Fibroblast of skin of scalp (primary cell): ENCODE measurements around the gene PLA1A.

Experiments used
- DNase-seq: peaks from one replicate; pipeline ENCODE4 v3.0.0-alpha.2; 2013

Gene PLA1A

DNA sequence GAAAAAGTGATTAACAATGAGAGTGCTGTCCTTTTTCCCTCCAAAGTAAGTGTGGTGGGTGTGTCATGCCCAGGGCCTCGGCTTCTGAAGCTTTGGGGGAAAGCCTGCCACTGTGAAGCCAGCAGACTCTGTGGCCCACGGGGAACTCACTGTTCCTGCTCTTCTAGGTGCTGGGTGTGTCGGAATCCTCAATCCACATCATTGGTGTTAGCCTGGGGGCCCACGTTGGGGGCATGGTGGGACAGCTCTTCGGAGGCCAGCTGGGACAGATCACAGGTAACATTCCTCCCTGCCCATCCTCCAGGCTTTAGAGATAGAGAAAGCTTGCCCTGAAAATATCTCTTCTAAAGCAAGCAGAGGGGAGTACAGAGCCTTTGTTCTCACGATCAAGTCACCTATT is 11.6 kb downstream of the PLA1A start:
- no peak for DNase-seq

GRCh38 chr3:119611664-119612063 is 14.0 kb downstream of the PLA1A start:
- no peak for DNase-seq

DNA sequence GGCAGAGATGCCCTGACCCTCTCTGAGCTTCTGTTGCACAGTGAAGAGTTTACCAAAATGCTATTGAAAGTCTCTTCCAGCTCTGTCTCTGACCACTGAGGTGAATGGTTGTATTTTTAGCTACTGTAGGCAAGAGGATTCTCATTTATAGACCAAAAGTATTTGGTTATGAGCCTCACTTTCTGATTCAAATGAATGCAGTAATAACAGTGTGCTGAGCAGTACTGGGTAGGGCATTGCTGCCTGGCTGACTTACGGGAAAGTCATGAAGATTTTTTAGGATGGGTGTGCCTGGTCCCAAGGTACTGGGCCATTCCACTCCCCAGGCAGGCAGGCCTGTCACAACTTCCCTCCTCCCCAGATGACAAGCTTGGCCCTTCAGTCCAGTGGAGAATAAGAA is 15.5 kb downstream of the PLA1A start:
- DNase-seq, result no peak

DNA sequence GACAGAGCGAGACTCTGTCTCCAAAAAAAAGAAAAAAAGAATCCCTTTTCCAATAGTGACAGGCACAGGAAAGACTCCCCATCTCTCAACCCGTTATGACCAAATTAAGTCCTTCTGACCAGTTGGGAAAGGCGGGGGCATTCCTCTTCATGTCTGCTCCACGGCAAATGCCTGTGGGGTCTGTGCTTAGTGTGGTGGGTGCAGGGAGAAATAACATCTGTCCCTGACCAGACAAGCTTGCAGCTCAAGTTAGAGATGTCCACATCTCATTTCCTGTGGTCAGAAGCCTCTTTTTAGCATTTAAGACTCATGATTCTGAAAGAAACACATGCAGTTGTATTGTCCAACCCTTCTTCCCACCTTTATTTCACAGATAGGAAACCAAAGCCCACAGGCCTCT is 16.2 kb downstream of the PLA1A start:
- no peak for DNase-seq

DNA sequence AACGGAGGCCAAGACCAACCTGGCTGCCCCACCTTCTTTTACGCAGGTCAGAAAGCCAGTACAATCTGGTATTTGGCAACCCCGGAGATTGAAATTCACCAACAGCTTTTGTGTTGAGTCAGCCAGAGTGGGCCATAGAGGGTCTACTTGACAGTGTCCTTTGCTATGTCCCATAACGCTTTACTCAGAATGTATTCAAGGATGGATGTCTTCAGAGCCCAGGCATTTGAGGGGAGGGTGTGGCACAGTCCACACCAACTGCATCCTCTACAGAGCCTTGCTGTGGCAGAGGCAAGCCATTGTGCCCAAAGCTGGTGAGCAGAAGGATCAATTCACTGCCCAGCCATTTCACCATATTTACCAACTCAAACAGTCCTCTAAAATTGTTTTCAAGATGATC is 18.4 kb downstream of the PLA1A start:
- no peak for DNase-seq

DNA sequence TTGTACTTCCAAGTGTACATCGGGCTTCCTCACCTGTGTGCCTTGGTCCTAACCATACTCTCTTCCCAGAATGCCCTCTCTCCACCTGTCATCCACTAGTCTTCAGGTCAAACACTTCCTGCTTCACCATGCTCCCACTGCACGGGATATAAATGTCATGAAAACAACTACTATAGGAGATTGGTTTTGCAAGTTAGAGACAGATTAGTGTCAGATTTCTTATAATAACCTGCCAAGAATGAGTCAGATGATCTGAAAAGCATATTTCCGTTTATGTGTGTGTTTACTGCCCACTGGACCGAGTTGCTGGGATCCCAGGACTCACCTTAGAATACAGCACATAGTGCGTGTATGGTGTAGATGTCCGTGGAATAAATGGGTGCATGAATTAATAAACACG is 21.4 kb downstream of the PLA1A start:
- DNase-seq, result no peak

DNA sequence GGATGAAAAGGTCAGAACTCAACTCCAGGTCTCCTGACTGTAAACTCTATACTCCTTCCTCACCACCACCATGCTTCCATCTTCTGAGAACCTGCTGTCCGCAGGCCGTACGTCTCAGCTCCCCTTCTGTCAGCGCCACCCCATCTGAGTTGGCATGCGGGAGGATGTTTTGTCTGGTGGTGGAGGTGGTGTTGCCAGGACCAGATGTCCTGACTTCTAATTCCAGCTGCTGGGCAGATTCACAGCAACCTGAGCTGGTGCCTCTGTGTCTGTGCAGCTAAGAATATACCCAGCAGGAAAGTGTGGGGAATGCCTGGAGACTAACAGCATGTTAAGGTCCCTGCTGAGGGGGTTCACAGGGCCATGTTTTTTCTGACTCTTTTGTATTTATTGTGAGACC is 23.2 kb downstream of the PLA1A start:
- no peak for DNase-seq

GRCh38 chr3:119624002-119624720 is 26.5 kb downstream of the PLA1A start:
- DNase-seq, result no peak

DNA sequence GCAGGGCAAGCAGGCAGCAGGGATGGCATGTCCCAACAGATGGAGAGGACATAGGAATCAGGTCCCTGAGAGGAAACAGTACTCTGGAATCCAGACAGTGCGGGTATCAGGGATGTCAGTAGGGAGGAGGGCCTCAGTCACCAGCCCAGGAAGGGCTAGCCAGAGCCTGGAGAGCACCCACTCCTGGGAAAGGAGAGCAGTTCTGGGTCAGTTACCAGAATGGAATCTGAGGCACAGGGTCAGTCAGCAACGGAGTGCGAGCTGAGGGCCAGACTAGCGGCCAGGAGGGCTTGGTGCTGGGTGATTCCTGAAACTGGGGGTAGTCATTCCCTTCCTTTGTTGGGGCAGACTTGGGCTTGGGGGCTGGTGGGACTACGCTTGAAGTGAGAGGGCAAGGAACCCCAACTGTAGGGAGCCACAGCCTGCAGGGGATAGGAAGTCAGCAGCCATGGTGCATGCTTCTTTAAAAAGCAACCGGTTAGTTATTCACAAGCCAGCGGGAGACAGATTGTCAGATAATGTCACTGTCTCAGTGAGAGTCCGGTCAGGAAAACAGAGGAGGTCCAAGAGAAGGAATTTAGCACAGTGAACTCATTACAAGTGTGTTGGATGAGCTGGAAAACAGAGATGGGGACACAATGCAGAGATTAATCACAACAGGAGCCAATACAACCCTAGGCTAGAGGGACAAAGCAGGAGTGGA is 27.9 kb downstream of the PLA1A start:
- DNase-seq, result no peak

DNA sequence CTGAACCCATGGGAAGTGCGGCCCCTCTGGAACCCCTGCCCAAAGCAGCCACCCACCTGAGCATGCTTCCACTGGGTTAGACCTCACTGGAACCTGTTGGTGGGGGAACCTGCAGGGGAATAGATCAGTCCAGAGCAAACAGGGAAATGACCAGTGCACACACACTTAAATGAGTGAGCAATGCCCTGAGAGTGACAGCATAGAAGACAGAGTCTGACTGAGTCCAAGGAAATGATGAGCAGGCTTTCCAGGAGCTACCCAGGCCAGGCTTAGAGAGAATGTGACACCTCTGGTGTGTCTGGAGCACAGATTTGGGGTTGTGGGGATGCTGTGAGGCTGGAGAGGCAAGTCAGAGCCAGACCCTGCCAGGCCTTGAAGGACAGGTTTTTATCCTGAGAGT is 28.5 kb downstream of the PLA1A start:
- no peak for DNase-seq

- no peak for DNase-seq
These were observed 29.8 kb downstream of the PLA1A start for GRCh38 chr3:119627461-119627860.

DNA sequence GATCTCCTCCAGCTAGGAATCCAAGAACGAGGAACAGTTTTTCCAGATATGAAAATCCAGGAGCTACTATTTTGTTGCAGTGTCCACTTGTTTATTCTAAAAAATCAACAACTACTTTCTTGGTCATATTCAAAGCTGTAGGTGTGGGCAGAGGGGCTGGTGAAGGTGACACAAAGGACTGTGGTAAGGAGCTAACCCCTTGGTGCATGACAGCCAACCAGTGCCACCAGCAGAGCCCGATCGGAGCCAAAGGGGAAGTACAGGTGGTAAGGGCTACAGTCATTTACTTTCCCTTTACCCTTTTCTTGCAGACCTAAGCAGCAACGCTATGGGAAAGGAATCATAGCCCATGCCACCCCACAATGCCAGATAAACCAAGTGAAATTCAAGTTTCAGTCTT is 30.7 kb downstream of the PLA1A start:
- DNase-seq, result no peak

DNA sequence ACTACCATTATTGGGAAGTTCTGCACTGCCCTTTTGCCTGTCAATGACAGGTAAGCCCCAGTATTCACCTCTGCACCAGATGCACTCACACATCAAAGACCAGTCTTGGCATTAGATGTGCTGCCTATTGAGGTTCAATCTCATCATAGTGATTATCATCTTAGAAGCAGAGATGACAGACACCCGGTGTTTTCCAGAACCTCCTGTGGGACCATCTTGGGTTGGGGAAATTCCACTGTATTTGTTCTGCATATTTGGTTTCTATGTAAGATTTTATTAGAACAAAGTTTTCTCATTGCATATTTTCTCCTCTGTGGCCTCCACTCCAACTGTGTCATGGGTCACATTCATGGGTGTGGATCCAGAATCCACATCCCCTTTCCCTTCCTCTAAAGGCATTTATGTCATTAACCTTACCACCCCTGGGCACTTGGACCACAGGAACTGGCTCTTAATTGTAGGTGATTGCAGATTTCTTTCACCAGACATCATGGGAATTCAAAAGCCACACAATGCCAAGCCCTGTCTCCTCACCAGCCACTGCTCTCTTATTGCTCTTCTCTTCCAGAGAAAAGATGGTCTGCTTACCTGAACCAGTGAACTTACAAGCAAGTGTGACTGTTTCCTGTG is 31.2 kb downstream of the PLA1A start:
- DNase-seq, result peak; percentile 56

DNA sequence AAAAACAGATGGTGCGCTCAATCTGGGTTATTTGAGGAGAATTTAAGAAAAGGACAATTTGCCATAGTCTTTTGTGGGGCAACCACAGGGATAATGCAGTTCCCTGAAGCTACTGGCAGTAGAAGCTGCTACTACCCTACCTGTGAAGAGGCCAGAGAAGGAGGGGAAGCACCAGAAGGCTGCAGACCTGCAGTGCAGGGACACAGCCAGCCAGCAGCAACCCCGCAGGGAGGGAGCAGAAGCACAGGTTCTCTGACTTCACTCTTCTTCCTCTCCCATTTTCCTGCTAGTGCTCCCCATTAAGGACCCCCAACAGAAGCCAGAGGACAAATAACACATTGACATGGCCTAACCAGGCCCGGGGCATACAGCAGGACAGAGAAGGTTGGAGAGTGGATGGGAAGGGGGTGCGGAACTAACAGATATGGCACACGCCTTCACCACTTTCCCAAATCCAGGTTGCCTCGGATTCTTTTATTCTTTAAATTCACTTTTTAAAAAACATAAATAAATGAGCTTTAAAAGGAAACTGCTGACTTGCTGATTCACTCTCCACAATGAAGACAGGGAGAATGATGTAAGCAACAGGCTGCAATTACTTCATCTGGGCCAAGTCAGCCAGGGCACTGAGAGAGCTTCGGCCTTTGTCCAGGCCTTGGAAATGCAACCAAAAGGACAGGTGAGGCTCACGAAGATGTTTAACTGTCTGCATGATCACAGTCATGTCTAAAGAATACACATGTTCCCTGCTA is 32.6 kb downstream of the PLA1A start:
- peak; percentile 61 for DNase-seq

DNA sequence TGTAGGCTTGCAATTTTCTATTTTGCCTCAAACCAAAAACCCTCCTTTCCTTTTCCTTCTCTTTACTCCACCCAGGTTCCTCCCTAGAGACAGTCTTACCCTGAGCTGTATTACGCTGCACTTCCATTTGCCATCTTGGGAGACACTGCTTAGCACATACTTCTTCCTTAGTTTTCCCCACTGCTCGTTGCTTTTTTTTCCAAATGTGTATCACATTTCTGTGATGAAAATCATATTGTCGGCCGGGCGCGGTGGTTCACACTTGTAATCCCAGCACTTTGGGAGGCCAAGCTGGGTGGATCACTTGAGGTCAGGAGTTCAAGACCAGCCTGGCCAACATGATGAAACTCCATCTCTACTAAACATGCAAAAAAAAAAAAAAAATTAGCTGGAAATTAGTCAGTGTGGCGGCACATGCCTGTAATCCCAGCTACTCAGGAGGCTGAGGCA is 33.2 kb downstream of the PLA1A start:
- DNase-seq, result no peak

DNA sequence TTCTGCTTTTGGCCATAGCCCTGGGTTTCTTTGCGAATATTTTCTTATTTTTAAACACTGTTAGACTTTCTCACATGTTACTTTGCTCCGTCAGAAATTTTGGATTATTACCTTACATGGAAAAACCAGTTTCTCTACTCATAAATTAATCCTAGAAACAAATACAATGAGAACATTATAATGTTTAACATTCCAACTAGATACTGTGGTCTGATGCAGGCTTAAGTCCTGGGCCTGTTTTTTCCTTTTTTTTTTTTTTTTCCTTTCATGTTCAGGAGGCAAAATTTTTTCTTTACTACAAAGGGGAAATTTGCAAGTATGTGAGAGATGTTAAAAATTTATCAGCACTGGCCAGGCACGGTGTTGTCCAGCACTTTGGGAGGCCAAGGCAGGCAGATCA is 33.8 kb downstream of the PLA1A start:
- peak; percentile 31 for DNase-seq

DNA sequence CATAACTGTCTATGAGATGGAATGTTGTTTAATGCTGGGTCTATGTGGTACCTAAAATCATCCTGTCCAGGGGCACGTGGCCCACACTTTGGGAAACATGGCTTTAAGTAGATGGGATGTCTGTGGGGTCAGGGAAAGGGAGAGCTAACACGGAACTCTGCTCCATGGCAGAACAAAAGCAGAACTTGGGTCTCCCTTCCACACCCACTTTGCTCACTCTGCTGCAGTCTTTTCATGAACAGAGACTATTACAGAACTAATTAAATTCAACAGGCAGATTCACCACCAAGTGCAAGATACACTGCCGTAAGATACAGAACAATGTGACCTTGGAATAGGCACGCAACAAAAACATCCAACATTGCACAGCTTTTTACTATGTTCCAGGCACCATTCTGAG is 34.5 kb downstream of the PLA1A start:
- no peak for DNase-seq

DNA sequence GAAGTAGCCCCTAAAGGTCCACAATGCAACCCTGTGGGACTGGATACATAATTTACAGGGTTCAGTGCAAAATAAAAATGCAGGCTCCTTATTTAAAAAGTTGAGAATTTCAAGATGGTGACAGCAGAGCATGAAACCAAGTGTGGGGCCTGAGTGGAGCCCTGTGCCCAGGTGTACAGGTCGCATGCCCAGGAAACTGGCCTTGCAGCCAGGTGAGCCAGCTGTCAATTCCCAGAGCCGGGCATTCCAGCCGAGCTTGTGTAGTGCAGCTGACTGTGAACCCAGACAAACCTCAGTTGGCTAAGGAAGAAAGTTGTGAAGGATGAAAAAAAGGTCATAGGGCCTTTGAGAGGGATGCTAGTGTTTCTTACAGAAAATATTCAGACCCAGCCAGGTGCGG is 35.1 kb downstream of the PLA1A start:
- DNase-seq, result no peak

- no peak for DNase-seq
These were observed 38.0 kb downstream of the PLA1A start for GRCh38 chr3:119635719-119636118.

DNA sequence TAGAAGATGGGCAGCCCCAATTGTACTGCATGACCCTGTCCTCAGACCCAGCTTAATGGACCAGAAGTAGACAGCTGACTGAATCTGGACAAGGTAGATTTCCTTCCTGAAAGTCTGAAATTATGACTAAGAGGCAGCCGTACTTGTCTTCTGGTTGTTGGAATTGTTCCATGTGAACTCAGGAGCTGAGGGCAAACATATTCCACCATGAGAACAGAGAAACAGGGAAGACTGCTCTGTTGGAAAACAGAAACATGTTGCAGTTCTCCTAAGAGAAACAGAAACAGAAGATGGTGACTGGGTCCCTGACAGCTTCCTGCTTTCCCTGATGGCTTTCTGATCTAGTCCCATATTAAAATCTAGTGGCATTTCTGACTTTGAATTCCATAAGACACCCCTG is 38.6 kb downstream of the PLA1A start:
- no peak for DNase-seq

DNA sequence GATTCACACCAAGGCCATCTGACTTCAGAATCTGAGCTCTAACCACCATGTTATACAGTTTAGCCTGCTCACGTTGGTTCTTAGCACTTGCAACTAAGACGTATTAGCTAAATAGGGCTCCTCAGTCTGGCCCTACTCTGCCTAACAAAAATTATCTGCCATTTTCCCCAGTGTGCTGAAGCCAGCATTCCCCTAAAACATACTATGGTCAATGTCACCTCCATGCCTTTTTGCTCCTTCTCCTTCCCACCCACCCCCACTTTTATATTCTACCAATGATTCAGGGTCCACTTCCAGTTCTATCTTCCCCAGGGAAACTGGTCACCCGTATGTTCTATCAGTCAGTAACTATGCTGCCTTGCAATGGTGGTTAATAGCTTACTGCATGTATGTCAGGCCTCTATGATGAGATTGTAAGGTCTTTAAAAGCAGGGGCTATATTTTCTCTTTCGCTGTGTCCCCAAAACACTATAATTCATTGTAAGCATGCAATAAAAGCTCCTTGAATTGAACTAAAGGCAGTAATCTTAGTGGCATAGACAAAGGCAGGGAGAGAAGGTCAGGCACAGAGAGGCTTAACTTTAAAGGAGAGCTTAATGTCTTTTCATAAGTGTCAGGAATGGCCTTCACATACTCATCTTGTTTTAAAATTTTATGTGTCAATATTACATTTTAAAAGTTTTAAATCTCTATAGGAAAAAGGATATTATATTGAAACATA is 39.4 kb downstream of the PLA1A start:
- DNase-seq, result no peak

- peak; percentile 91 for DNase-seq
These were observed 40.2 kb downstream of the PLA1A start for GRCh38 chr3:119637679-119638477.
